Fibroblast of skin of left quadriceps (primary cell): ENCODE results near the gene CALD1.

Source experiments
- DNase-seq, 2 experiments: peaks; one replicate each; pipeline ENCODE4 v3.0.0-alpha.2; 2013; ENCODE audit warnings: low read depth in 2 of 2

CALD1 gene

DNA sequence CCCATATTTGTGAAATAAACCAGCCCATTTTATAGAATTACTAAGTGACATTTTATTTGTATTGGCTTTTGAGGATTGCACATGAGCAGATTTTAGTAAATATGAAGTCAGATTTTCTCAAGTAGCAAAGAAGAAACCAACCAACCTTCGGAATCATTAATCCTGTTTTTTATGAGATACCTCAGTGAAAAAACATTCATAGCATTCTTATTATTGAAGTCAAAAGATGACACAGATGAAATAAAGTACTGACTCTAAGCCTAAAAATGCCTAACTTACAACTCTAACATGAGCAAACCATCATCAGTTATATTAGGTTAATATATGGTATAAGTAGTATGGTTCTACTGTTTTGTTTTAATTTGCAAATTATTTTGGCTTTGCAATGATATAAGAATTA is 147.0 kb downstream of the CALD1 start:
- DNase-seq = no peak

DNA sequence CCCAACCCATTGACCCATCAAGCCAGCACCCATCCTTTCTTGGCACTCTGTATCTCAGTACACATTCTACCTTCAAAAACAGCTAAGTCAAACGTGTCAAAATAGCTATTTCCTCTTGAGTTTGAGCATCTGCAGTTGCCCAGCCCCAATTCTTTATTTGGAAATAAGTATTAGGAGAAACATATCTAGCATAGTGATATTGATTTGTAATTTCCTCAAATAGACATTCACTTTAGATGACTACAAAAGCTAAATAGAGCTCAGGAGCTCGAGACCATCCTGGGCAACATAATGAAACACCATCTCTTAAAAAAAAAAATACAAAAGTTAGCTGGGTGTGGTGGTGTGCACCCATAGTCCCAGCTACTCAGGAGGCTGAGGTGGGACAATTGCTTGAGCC is 147.6 kb downstream of the CALD1 start:
- no peak for DNase-seq

DNA sequence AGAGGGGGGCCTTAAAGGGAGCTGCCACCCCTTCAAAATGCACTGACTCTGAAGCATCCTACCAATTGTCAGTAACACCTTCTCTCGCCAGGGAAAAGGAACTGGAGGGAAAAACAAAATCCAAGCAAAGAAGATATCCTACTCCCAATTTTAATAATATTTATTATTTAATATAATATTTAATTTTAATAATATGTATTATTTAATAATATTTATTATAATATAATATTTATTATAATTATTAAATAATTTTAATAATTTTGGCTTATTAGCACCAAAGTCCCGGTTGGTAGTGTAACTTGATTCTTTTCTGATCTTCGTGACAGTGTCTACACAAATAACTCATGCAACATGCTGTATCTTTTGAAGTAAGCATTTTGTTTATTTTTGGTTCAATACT is 148.3 kb downstream of the CALD1 start:
- no peak for DNase-seq

DNA sequence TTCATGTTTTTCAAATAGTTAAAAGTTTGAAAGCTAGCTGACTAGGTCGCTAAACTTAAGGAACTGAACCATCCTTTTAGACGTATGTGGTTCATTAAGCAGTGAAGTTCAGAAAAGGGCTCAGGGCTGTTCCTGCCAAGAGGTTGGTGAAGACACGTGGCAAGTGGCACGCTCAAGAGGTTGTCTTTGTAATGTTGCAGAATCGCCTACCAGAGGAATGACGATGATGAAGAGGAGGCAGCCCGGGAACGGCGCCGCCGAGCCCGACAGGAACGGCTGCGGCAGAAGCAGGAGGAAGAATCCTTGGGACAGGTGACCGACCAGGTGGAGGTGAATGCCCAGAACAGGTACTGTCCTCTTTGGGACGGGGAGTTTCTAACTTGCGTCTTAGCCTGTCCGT is 149.1 kb downstream of the CALD1 start:
- DNase-seq = no peak

DNA sequence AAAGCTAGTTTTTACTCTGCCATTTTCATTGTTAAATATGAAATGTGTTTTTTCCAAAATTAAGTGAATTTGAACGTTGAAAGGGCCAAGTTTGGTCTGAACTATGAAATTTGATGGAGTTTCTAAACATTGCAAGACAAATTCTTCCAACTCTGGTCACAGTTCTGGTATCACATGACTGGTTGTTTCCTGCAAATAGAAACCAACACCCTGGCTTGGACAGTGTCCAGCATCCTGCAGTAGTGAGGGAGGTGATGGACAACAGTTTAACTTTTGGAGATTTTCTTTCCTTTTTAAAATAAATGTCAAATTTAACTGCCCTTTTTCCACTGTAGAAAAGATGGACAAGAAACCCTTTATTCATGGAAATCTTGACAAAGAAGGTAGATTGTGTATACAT is 152.1 kb downstream of the CALD1 start:
- DNase-seq = no peak

DNA sequence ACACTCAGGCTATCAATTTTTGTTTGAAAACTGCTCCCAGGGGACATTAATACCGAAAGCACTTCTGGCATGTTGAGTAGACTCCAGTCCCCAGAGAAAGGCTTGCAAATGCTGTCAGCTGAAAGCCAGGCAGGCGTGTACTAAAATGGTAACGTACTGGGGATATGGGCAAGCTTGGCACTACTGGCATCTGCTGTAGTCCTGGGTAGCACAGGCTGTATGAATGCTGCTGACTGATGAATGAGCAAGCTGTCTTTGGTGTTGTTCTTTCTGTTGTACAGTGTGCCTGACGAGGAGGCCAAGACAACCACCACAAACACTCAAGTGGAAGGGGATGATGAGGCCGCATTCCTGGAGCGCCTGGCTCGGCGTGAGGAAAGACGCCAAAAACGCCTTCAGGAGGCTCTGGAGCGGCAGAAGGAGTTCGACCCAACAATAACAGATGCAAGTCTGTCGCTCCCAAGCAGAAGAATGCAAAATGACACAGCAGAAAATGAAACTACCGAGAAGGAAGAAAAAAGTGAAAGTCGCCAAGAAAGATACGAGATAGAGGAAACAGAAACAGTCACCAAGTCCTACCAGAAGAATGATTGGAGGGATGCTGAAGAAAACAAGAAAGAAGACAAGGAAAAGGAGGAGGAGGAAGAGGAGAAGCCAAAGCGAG is 153.4 kb downstream of the CALD1 start:
- DNase-seq = no peak

DNA sequence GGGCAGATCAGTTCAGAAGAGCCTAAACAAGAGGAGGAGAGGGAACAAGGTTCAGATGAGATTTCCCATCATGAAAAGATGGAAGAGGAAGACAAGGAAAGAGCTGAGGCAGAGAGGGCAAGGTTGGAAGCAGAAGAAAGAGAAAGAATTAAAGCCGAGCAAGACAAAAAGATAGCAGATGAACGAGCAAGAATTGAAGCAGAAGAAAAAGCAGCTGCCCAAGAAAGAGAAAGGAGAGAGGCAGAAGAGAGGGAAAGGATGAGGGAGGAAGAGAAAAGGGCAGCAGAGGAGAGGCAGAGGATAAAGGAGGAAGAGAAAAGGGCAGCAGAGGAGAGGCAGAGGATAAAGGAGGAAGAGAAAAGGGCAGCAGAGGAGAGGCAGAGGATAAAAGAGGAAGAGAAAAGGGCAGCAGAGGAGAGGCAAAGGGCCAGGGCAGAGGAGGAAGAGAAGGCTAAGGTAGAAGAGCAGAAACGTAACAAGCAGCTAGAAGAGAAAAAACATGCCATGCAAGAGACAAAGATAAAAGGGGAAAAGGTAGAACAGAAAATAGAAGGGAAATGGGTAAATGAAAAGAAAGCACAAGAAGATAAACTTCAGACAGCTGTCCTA is 154.1 kb downstream of the CALD1 start:
- DNase-seq = no peak

DNA sequence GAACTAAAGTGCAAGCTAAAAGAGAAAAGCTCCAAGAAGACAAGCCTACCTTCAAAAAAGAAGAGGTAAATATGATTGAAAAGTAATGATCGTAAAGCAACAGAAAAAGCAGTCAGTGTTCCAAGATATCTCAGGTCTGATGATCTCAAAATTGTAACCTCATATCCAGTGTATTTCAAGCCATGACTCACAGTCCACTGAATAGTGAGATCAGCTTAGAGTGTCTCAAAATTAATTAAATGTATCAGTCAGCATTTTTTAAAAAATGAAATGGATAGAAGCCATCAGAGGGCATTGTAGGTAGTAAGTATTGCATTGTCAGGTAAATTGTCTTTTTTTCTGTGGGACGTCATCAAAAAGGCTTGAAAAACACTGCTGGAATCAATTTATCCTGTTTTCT is 156.3 kb downstream of the CALD1 start:
- DNase-seq = no peak

DNA sequence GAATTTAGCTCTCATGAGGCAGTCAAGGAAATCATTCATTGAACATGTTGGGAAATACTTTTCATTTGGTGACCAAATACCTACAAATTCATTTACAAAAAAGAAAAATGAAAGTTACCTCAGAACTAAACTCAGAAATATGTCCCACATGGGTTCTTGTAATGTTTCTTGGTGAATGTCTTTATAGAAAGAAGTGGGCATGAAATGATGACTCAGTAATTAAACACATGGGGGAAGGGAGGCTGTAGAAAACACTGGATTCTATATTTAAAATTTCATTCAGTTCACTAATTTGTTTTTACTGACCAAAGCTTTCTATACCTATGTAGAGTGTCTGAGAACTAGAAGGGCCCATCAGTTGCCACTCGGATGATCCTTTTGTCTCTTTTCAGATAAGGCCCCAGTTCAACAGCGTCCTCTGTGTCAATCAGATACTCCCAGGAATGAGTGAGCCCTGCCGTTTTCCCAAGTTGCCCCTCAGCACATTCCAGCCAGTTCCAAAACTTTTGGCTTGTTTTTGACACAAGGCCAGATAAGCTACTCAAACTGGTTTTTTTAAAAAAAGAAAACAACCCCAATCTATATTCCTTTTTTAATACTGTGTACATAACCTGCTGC is 157.6 kb downstream of the CALD1 start:
- no peak for DNase-seq

DNA sequence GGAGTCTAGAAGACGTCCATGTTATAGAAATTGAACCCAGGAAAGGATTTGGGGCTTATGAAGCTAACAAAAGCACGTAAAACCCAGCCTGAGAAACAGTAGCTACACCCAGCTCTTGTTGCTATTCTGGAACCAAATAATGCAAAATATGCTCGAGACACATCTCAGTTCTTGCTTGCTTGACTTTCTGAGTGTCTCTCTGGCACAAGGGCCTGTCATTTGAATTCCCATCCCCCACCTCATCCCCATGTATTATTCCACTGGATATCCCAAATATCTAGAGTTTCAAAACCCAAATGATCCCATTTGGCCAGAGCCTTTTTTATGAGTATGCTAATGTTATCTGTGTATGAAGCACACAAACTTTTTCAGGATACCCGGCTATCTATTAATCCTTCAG is 158.7 kb downstream of the CALD1 start:
- no peak for DNase-seq

DNA sequence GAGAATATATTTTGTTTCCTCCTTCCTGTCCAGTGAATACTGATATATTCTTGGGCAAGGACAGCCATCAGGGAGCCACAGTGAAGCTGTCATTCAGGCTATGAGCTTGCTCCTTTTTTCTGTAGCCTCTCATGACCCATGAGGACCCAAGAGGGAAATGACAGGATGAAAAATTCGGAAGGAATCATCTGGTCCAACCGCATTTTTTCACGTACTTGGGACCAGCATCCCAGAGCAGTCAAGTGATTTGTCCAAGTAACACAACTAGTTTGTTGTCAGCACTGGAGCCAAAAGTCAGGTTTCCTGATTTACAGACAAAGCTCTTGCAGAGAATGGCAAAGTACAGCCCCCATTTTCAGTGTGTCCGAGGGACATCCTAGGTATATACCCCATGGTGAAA is 159.7 kb downstream of the CALD1 start:
- DNase-seq = no peak

DNA sequence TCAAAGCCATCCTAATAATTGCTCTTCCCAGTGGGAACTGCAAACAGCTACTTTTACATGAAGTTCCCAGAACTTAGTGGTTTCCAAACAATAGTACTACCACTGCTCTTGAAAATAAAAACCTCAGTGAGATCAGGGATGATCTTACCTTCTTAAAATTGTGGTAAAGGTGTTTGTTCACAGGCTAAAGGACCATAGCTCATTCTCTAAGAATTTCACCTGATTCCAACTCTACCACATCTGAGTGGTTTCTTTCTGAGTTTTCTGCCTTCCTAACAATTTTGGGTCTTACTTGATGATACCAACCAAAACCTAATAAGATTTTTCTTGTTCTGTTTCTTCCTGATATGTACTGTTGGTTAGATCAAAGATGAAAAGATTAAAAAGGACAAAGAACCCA is 161.3 kb downstream of the CALD1 start:
- no peak for DNase-seq

DNA sequence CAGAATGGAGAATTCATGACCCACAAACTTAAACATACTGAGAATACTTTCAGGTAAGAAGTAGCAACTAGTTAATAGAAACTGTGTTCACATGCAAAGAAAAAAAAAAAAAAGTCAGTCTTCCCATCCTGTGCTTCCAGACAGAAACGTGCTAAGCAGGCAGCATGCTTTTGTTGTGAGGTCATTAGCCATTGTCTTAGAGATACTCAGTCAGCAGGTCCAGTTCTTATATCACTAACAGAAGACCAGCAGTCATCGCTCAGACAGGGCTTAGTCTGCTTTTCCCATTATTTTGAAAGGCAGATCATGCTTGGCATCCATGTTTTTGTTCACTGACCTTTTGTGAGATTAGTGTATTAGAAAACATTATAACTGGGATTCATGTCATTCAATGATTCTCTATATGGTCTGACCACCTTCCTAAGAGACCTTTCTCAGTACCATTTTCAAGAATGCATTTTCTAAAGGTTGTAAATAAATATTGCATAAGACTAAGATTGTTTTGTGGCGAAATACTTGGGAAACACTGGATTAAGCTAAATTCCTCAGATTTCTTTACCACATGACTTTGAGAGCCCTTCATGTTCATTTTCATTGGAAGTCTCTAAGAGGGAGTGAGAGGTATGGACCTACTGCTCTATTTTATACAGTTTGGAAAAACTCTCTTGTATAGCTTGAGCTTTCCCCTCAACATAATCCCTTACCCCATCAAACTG is 161.9 kb downstream of the CALD1 start:
- peak; percentile 75 to 81 for DNase-seq

DNA sequence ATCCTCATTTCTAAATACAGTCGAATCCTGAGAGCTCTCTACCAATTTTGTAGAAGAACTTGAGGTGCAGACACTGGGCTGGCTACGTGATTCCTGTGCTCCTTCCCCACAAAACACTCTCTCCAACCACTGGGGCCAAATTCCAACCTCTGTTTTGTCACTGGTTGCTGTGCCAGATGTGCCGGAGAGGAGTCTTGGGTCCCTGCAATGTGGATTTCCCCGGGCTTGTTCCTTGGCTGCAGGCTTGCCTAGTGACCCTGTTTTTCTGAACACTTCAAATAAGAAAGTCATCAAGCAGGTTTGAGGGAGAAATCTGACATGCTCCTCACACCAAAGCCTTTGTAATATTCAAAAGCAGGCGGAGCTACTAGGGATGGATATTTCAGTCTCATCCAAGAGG is 162.5 kb downstream of the CALD1 start:
- no peak for DNase-seq

DNA sequence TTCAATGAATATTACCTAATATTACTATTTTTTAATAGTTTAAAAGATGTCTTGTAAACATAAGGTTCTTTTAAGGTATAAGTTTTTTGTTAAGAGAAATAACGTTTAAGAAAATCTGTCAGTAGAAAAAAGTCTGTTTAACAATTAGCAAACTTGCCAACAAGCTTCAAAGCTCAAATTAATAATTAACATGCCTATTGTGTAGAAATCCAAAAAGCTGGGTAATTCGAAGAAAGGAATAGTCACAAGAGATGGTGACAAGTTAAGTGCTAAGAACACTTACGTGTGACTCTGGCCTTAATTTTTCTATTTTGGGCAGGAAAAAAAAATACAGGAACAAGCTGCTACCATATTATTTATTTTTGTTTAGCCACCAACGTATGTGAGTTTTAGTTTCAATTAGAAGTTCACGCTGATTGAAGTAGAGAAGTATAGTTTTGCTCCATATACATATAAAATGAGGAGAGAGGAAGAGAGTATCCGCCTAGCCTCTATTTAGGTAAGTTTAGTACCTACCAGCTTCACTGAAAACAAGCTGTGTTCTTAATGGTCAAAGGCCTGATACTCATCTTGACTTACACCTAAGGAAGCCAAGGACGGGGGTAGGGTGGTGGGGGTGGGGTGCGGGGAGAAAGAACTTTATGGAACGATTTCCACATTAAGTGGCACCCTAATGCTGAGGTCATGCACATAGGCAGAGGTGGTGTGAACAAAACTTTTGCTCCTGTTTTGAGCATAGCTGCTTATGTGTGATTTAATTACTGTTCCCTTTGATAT is 163.4 kb downstream of the CALD1 start:
- no peak for DNase-seq

DNA sequence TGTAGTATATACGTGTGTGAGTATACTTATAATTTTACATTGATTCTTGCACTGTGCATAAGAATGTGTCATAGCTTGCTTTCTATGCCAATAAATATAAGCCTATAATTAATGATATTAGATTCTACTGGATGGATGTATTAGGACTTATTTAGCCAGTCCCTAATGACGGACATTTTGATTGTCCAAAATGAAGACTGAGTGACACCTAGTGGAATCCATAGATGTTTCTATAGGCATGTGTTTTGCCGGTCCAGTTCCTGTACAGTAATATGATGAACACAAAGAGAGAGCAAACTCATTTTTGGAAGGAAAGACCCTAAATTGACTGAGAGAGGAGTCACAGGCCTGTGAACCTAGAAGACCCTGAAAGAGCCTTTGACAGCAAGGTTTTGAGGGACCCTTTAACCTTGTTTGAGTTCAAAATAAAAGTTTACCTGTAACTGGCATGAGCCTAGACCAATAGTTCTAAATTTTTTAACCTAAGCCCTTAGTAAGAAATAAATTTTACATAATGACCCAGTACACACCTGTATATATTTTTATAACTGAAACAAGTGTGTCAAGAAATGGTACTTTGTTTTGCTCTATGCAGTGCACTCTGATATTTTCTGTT is 164.5 kb downstream of the CALD1 start:
- no peak for DNase-seq

DNA sequence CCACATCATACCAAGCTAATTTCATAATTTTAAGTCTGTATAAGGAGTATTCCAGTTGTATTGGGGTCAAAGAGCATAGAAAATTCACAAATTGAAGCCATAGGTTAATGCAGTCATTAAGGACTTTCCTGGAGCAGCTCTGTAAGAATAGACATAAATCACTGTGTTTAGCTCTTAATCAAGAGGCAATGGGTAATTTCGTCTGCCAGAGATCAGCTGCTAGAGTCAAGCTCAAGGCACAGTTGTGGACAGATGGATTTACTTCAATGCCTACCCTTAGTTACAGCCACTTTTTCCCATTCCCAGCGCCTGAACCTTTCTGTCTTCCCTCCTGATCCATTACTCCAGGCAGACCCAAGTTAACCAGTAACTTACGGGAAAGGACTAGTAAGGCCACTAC is 166.3 kb downstream of the CALD1 start:
- DNase-seq = no peak

DNA sequence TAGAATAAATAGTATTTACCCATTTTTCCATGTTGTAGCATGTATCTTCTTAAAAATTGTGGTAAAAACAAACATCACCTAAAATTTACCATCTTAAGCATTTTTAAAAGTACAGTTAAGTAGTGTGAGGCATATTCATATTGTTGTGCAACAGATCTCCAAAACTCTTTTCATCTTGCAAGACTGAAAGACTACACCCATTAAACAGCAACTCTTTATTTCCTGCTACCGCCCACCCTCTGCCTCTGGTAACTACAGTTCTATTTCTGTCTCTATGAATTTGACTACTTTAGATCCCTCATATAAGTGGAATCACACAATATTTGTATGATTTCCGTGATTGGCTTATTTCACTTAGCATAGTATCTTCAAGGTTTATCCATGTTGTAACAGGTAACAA is 166.8 kb downstream of the CALD1 start:
- no peak for DNase-seq

DNA sequence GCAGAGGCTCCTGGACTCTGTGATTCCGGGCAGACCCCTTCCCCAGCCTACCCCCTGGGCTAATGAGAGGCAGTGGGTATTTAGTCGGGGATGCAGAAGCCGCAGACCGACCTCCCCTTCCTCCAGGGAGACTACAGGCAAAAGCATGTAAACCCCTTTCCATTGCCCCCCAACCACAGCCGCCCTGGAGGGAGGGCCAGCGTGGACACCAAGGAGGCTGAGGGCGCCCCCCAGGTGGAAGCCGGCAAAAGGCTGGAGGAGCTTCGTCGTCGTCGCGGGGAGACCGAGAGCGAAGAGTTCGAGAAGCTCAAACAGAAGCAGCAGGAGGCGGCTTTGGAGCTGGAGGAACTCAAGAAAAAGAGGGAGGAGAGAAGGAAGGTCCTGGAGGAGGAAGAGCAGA is 167.9 kb downstream of the CALD1 start:
- DNase-seq = no peak

DNA sequence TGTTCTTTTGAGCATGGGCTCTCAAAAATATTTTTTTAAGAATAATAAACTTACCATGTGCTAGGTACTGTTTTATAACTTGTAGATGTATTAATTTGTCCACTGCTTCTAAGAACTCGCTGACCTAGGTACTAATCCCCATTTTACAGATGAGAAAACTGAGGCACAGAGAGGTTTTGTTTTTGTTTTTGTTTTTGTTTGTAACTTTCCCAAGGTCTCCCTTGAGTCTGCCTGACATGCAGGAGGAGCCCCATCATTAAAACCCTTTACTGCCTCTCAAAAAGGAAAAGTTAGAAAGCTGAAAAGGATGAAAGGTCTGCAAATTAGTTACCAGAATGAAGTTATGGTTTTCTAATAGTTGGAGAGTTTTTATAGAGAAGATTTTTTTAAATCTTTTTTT is 168.4 kb downstream of the CALD1 start:
- no peak for DNase-seq

DNA sequence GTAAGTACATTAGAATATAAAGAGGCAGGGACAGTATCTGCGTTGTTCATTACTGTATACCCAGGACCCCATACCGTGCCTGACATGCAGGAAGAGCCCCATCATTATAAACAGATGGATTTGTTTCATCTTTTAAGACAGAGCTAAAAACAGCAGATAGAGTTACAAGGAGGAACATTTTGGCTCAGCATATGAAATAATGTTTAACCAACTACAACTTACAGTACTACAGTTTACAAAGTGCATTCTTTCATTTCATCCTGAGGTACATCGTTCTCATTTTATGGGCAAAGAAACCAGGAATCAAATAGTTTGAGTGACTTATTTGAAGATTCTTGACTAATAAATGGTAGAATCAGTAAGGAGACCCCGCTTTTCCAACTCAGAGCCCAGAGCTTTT is 168.8 kb downstream of the CALD1 start:
- no peak for DNase-seq

DNA sequence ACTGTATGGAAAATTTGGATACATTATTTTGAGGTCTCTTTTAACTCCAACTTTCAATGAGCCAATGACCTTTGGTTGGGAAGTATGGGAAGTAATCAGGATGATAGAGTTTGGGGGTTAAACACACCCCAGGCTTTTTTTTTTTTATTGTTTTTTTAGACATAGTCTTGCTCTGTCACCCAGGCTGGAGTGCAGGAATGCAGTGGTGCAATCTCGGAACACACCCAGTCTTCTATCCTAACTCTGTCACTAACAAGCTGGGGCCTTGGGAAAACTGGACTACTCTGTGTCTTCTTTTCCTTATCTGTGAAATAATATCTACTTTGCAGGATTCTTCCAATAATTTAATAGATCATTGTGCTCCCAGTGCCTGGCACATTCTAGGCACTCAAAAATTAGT is 169.3 kb downstream of the CALD1 start:
- no peak for DNase-seq
